Parathyroid adenoma (tissue), 2 donors: ENCODE results near the gene DCDC1.

Experiments
- H2AFZ ChIP-seq: fragments of 300-600 bp; sonication (generic); one replicate; pipeline ENCODE4 v1.7.0; 2017; ENCODE audit warnings: antibody characterized with exemption, mild to moderate bottlenecking
- H3K27ac ChIP-seq: fragments of 300-600 bp; sonication (generic); one replicate; pipeline ENCODE4 v1.7.0; 2017
- H3K27me3 ChIP-seq: fragments of 300-600 bp; sonication (generic); one replicate; pipeline ENCODE4 v1.7.0; 2017; ENCODE audit warnings: low read length; ENCODE audit not compliant: control insufficient read depth, insufficient read depth
- H3K36me3 ChIP-seq: fragments of 300-600 bp; sonication (generic); one replicate; pipeline ENCODE4 v1.7.0; 2017; ENCODE audit warnings: low read length; ENCODE audit not compliant: control insufficient read depth, insufficient read depth
- H3K4me1 ChIP-seq: fragments of 300-600 bp; sonication (generic); one replicate; pipeline ENCODE4 v1.7.0; 2017; ENCODE audit warnings: control low read depth
- H3K4me2 ChIP-seq: fragments of 300-600 bp; sonication (generic); one replicate; pipeline ENCODE4 v1.7.0; 2017; ENCODE audit warnings: low read length
- H3K4me3 ChIP-seq: fragments of 300-600 bp; sonication (generic); one replicate; pipeline ENCODE4 v1.7.0; 2017; ENCODE audit warnings: low read depth, low read length
- H3K79me2 ChIP-seq: fragments of 300-600 bp; sonication (generic); one replicate; pipeline ENCODE4 v1.7.0; 2017; ENCODE audit warnings: control low read depth
- H3K9ac ChIP-seq: fragments of 300-600 bp; sonication (generic); one replicate; pipeline ENCODE4 v1.7.0; 2017; ENCODE audit warnings: mild to moderate bottlenecking
- H3K9me3 ChIP-seq: fragments of 300-600 bp; sonication (generic); one replicate; pipeline ENCODE4 v1.7.0; 2017; ENCODE audit warnings: low read length; ENCODE audit not compliant: control insufficient read depth
- CTCF ChIP-seq: fragments of 300-600 bp; sonication (generic); IDR thresholded peaks from one replicate; pipeline ENCODE4 v1.7.0; 2017; ENCODE audit warnings: antibody characterized with exemption, mild to moderate bottlenecking
- donor health status: primary hyperparathyroidism.

DCDC1 gene

DNA sequence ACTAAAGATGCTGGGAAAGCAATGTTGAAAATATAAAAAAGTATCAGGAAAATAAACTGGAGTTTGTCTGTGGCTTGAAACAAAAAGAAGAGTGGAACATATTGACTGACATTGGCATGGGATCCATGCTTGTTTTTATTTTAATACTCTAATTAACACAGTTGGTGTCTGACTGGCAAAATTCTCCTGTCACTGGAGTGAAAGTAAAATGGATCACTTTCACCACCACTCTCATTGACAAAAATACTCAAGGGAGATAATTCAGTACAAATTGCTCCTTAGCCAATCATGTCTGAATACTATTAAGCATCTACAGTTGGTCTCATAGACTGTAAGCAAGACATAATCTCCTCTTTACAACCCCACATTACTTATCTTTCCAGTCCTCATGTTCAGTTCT is 101.8 kb downstream of the DCDC1 start:
- Histone ChIP-seq H3K9me3 (no peaks in the 10 kb centered on the region), H3K4me3 (no peak overlapping the region), H3K79me2 (no peaks in the 10 kb centered on the region), H2AFZ (no peak overlapping the region), H3K27me3 (no peaks in the 10 kb centered on the region), H3K4me2 (no peak overlapping the region), H3K36me3 (no peaks in the 10 kb centered on the region), H3K4me1 (no peaks in the 10 kb centered on the region), H3K9ac (no peak overlapping the region), H3K27ac (no peak overlapping the region)
- no peak for TF ChIP-seq CTCF

- H3K27ac ChIP-seq: no peak overlapping the region
- H3K4me3 ChIP-seq: no peak overlapping the region
- H3K27me3 ChIP-seq: no peaks in the 10 kb centered on the region
- no peak overlapping the region for H2AFZ ChIP-seq
- H3K79me2 ChIP-seq: no peaks in the 10 kb centered on the region
- H3K9ac ChIP-seq: no peak overlapping the region
- H3K4me2 ChIP-seq: no peak overlapping the region
- H3K36me3 ChIP-seq: no peaks in the 10 kb centered on the region
- no peaks in the 10 kb centered on the region for H3K9me3 ChIP-seq
- TF ChIP-seq CTCF: no peak
- H3K4me1 ChIP-seq: no peaks in the 10 kb centered on the region
Observed at GRCh38 chr11:31264834-31265233, 104.7 kb downstream of the DCDC1 start.

DNA sequence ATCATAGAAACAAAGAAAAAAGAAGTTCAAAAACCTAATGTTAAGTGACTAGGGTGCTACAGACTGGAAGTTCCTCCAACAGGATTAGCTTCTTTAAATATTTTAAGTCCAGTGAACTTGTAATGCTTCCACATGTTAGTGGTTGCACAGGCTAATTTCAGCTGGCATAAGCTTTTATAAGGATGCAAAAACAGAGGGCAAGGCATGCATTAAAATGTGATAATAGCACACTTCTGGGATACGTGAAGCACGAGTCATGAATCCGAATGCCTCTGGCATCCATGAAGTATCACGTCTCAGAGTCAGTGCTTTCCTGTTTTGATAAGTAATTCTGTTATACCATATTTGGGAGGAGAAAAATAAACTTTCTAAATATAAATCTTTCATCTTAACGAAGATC is 106.8 kb downstream of the DCDC1 start:
- no peak for TF ChIP-seq CTCF
- Histone ChIP-seq H3K27ac (no peak overlapping the region), H3K4me2 (no peak overlapping the region), H2AFZ (no peak overlapping the region), H3K36me3 (no peaks in the 10 kb centered on the region), H3K9me3 (no peaks in the 10 kb centered on the region), H3K27me3 (no peaks in the 10 kb centered on the region), H3K79me2 (no peaks in the 10 kb centered on the region), H3K4me1 (no peaks in the 10 kb centered on the region), H3K4me3 (no peak overlapping the region), H3K9ac (no peak overlapping the region)

DNA sequence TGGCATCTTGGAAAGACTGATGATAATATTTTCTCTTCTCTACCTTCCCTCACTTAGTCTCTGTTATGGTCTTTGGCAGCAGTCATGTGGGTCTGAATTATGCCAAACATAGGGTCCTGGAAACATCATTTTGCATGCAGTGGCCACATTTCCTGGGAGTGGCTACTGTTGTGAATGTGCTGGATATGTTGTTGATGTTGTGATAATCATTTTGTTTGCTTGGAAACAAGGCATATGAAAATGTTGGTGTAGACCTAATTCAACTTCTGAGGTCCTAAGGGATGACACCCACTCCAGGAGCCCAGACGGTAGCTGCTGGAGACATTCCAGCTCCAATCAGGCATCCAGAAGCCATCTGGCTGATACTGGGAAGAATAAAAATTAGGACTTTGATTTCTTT is 109.7 kb downstream of the DCDC1 start:
- Histone ChIP-seq H3K27ac (no peak overlapping the region), H2AFZ (no peak overlapping the region), H3K9me3 (no peaks in the 10 kb centered on the region), H3K4me3 (no peak overlapping the region), H3K9ac (no peak overlapping the region), H3K36me3 (no peaks in the 10 kb centered on the region), H3K27me3 (no peaks in the 10 kb centered on the region), H3K79me2 (no peaks in the 10 kb centered on the region), H3K4me2 (no peak overlapping the region), H3K4me1 (no peaks in the 10 kb centered on the region)
- no peak for TF ChIP-seq CTCF

DNA sequence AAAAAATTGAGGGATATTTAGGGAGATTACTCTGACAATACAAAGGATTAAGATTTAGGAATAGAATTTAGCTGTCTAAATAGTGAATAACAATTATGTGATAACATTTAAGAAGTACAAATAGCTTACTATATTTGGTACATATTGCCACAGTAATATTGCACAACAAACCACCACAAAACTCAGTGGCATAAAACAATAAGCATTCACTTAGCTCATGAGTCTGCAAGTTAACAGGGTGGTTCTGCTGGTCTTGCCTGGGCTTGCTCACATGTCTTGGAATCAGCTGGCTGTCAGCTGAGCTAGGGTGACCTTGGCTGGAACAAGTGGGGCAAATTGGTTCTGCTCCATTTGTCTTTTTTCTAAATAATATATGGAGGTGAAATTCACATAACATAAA is 115.1 kb downstream of the DCDC1 start:
- TF ChIP-seq CTCF: no peak
- H2AFZ ChIP-seq: no peak overlapping the region
- no peak overlapping the region for H3K4me3 ChIP-seq
- no peaks in the 10 kb centered on the region for H3K4me1 ChIP-seq
- no peak overlapping the region for H3K27ac ChIP-seq
- no peak overlapping the region for H3K4me2 ChIP-seq
- no peaks in the 10 kb centered on the region for H3K36me3 ChIP-seq
- H3K9ac ChIP-seq: no peak overlapping the region
- H3K79me2 ChIP-seq: no peaks in the 10 kb centered on the region
- H3K27me3 ChIP-seq: no peaks in the 10 kb centered on the region
- H3K9me3 ChIP-seq: no peaks in the 10 kb centered on the region
